MG63 (cell line): ENCODE results near the gene RASSF4. TPM values are rescaled to one million over a fixed set of nuclear protein-coding genes. Genes with fewer than 3 reads are reported as not detected.
"Not testable (repeated sequence)": the region's sequence is repeated elsewhere in the genome, so short reads cannot be mapped to it uniquely, and the experiment has no call there.

Experiments used
- DNase-seq: peaks from one replicate; pipeline ENCODE4 v3.0.0-alpha.2; 2020
- H3K27me3 ChIP-seq: fragments of 250-450 bp; sonication (Bioruptor Pico); 2 replicates; pipeline ENCODE4 v1.5.1; 2020; ENCODE audit warnings: mild to moderate bottlenecking, moderate library complexity
- H3K36me3 ChIP-seq: fragments of 250-450 bp; sonication (Bioruptor Pico); 2 replicates; pipeline ENCODE4 v1.5.1; 2020; ENCODE audit warnings: mild to moderate bottlenecking, moderate library complexity
- H3K4me3 ChIP-seq: fragments of 250-450 bp; sonication (Bioruptor Pico); 2 replicates; pipeline ENCODE4 v1.5.1; 2020; ENCODE audit warnings: mild to moderate bottlenecking, moderate library complexity
- H3K9me3 ChIP-seq: fragments of 250-450 bp; sonication (Bioruptor Pico); 2 replicates; pipeline ENCODE4 v1.5.1; 2020; ENCODE audit warnings: mild to moderate bottlenecking, moderate library complexity
- total RNA-seq: library from RNA; depleted of rRNA; stranded (reverse); fragments of >200 nt; shearing (Covaris generic); gene quantifications from 2 replicates; pipeline ENCODE4 v1.2.3, GENCODE V29; 2014; ENCODE audit warnings: low replicate concordance

RASSF4 gene
- total RNA-seq, 1 experiment from 2014 or later, result 0.26 TPM

- H3K9me3 ChIP-seq, result no peaks in the 10 kb centered on the region
Observed at GRCh38 chr10:44997105-44997748, 37.6 kb downstream of the RASSF4 start.

GRCh38 chr10:44998146-44998631 lies 38.6 kb downstream of the RASSF4 start:
- Histone ChIP-seq H3K9me3 (no peaks in the 10 kb centered on the region), H3K27me3 (no peaks in the 10 kb centered on the region), H3K4me3 (no peak overlapping the region), H3K36me3 (peaks cover 8% of the 10 kb centered on the region)
- no peak for DNase-seq

More at GRCh38 chr10:44997105-44997748, 37.6 kb downstream of the RASSF4 start:
- H3K36me3 ChIP-seq, result no peaks in the 10 kb centered on the region
- no peak overlapping the region for H3K4me3 ChIP-seq
- no peaks in the 10 kb centered on the region for H3K27me3 ChIP-seq
- no peak for DNase-seq

DNA sequence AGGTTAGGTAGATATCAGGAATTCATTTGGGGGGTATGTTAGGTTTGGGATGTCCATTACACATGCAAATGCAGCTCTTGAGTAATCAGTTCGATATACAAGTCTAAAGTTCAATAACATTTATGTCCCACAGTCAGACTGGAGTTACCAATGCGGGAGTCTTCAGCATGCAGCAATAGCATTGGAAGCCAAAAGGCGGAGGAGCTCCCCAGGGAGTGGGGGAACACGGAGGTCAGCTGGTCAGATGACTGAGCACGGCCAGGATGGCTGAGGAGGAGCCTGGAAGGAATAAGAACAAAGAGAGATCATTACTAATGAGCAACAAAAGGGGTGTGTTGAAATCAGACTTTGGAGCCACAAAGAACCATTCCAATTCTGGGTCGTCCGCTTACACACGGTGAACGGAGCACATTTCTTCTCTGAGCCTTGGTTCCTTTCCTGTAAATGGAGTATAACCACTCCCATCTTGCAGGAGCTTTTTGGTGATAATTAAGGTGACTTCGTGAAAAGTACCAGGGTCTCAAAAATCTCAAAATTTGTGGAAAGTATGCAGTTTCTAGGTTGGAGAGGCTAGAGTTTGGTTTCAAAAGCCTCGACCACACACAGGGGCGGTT lies 40.6 kb downstream of the RASSF4 start:
- no peak for DNase-seq
- H3K27me3 ChIP-seq, result no peaks in the 10 kb centered on the region
- H3K9me3 ChIP-seq, result no peaks in the 10 kb centered on the region
- H3K36me3 ChIP-seq, result peaks cover 24% of the 10 kb centered on the region
- peak overlapping the region; percentile 66 for H3K4me3 ChIP-seq

DNA sequence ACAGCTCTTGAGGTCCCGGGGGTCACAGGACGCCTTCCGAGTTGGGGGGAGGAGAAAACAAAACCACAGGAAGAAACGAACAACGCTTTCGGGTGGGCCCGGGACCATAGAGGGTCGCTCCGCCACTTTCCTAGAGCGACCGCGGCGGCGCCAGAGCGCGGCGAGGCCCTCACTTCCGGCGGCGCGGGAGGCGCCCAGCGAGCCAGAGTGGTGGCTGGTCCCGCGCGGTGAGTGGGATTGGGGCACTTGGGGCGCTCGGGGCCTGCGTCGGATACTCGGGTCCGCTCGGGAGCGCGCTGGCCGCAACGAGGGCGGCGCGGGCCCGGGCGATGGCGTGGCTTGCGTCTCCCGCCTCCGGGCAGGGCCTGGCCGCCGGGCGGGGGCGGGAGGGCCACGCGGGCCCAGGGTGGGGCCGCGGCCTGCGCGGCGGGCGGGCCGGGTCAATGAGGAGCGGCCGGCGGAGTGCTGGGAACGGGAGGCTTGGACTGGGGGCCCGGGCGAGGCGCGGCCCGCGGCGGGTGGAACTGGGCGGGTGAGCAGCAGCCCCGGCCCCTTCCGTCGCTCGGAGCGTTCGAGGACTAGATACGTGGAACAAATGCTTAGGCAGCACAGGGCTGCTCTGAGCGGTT lies 41.3 kb downstream of the RASSF4 start, which contains the start of gene ZNF22:
ZNF22 (plus strand) TSS at position 172 of the 629 bp plus-strand sequence. CDS start 2,446 bp downstream, outside the sequence.
- H3K36me3 ChIP-seq, result peaks cover 24% of the 10 kb centered on the region
- H3K9me3 ChIP-seq, result no peaks in the 10 kb centered on the region
- DNase-seq, result peak; percentile 74
- no peaks in the 10 kb centered on the region for H3K27me3 ChIP-seq
- H3K4me3 ChIP-seq, result peak within 1 kb of the TSS; percentile 66

GRCh38 chr10:45001381-45002148 lies 42.0 kb downstream of the RASSF4 start:
- Histone ChIP-seq H3K9me3 (no peaks in the 10 kb centered on the region), H3K27me3 (no peaks in the 10 kb centered on the region), H3K4me3 (peak overlapping the region; percentile 66), H3K36me3 (peaks cover 24% of the 10 kb centered on the region)
- DNase-seq, result peak; percentile 91

GRCh38 chr10:45003432-45004000 lies 43.9 kb downstream of the RASSF4 start:
- peaks cover 24% of the 10 kb centered on the region for H3K36me3 ChIP-seq
- no peaks in the 10 kb centered on the region for H3K27me3 ChIP-seq
- no peak for DNase-seq
- H3K9me3 ChIP-seq, result no peaks in the 10 kb centered on the region
- H3K4me3 ChIP-seq, result no peak overlapping the region

DNA sequence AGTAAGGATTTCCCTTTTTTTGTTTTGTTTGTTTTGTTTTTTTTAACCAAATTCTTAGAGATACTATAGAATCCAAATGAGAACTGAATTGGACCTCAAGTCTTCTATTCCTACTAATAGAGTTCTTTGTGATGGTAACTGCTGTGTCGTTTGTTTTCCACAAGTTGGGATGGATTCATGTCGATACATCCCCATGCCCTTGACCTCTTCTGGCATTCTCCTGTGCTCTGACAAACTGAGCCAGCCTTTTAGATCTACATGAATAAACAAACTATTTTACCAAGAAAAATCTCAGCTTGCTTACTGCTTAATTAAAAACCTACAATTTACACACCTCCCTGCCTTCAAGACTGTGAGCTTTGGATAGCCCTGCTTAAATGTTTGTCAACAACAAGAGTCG lies 45.1 kb downstream of the RASSF4 start:
- Histone ChIP-seq H3K36me3 (peaks cover 24% of the 10 kb centered on the region), H3K4me3 (no peak overlapping the region), H3K9me3 (no peaks in the 10 kb centered on the region), H3K27me3 (no peaks in the 10 kb centered on the region)
- DNase-seq, result no peak

- Histone ChIP-seq H3K4me3 (no peak overlapping the region), H3K27me3 (no peaks in the 10 kb centered on the region), H3K36me3 (peaks cover 24% of the 10 kb centered on the region), H3K9me3 (no peaks in the 10 kb centered on the region)
- no peak for DNase-seq
Observed at GRCh38 chr10:45005284-45005683, 45.7 kb downstream of the RASSF4 start.

GRCh38 chr10:45006276-45007030 lies 46.9 kb downstream of the RASSF4 start:
- no peaks in the 10 kb centered on the region for H3K9me3 ChIP-seq
- no peaks in the 10 kb centered on the region for H3K27me3 ChIP-seq
- no peak overlapping the region for H3K4me3 ChIP-seq
- DNase-seq, result no peak
- H3K36me3 ChIP-seq, result peaks cover 24% of the 10 kb centered on the region

- no peak overlapping the region for H3K4me3 ChIP-seq
- no peaks in the 10 kb centered on the region for H3K9me3 ChIP-seq
- peak; percentile 36 for DNase-seq
- H3K27me3 ChIP-seq, result no peaks in the 10 kb centered on the region
- H3K36me3 ChIP-seq, result peaks cover 12% of the 10 kb centered on the region
Observed at GRCh38 chr10:45008524-45009161, 49.0 kb downstream of the RASSF4 start.

DNA sequence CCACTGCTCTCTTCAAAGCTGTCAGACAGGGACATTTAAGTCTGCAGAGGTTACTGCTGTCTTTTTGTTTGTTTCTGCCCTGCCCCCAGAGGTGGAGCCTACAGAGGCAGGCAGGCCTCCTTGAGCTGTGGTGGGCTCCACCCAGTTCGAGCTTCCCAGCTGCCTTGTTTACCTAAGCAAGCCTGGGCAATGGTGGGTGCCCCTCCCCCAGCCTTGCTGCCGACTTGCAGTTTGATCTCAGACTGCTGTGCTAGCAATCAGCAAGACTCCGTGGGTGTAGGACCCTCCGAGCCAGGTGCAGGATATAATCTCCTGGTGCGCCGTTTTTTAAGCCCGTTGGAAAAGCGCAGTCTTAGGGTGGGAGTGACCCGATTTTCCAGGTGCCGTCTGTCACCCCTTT lies 55.0 kb downstream of the RASSF4 start:
- not testable (repeated sequence) for H3K27me3 ChIP-seq, DNase-seq, H3K36me3 ChIP-seq, H3K9me3 ChIP-seq, H3K4me3 ChIP-seq

- Histone ChIP-seq H3K36me3 (no peaks in the 10 kb centered on the region), H3K4me3 (no peak overlapping the region), H3K9me3 (no peaks in the 10 kb centered on the region), H3K27me3 (peaks cover 4% of the 10 kb centered on the region; the same call in 1 of the 2 replicates)
- no peak for DNase-seq
Observed at GRCh38 chr10:45015590-45015989, 56.0 kb downstream of the RASSF4 start.

- no peak for DNase-seq
- Histone ChIP-seq H3K36me3 (no peaks in the 10 kb centered on the region), H3K27me3 (no peaks in the 10 kb centered on the region), H3K9me3 (peaks cover 4% of the 10 kb centered on the region; the same call in 1 of the 2 replicates), H3K4me3 (no peak overlapping the region)
Observed at GRCh38 chr10:45023426-45023825, 63.8 kb downstream of the RASSF4 start.

GRCh38 chr10:45034301-45034700 lies 74.7 kb downstream of the RASSF4 start:
- H3K36me3 ChIP-seq, result no peaks in the 10 kb centered on the region
- peaks cover 5% of the 10 kb centered on the region; the same call in 1 of the 2 replicates for H3K9me3 ChIP-seq
- H3K4me3 ChIP-seq, result no peak overlapping the region
- peak; percentile 12 for DNase-seq
- no peaks in the 10 kb centered on the region for H3K27me3 ChIP-seq

DNA sequence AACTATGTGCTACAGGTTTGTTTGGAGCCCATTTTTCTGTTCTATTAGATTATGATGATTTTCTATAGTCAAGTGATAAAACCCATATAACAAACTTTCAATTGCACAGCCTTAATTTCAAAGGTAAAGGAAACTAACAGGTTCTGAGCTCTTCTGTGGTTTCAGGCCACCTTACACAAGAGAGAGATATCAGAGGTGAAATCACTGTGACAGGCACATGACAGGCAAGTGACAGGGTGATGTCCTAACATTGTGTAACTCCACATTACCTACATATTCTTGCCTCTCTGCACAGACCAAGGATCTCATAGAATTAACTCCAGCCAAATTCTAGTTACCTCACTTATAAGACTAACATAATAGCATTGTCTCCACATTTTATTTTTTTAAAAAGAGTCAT lies 76.1 kb downstream of the RASSF4 start:
- H3K27me3 ChIP-seq, result no peaks in the 10 kb centered on the region
- H3K4me3 ChIP-seq, result no peak overlapping the region
- H3K36me3 ChIP-seq, result no peaks in the 10 kb centered on the region
- H3K9me3 ChIP-seq, result no peaks in the 10 kb centered on the region
- no peak for DNase-seq
